Measurements from ENCODE around the gene GCH1. TPM values are rescaled to one million over a fixed set of nuclear protein-coding genes. Genes with fewer than 3 reads are reported as not detected.

Gene GCH1
- total RNA-seq, 2 experiments from 2014 or later = 18.4 to 20.4 TPM

GRCh38 chr14:54796961-54797360 is 105.7 kb downstream of the GCH1 start:
- ATAC-seq (ENCODE audit: poor library complexity) = no peak
- DNase-seq = no peak
- no peak for TF ChIP-seq CTCF (IDR thresholded peaks at IDR 0.05)
- H3K27ac Mint-ChIP-seq = no peak overlapping the region
- H3K4me1 Mint-ChIP-seq (ENCODE audit: low read depth) = no peaks in the 10 kb centered on the region
- Histone ChIP-seq H3K27me3 (ENCODE audit: control insufficient read depth in 1 of 2, insufficient read depth in 2 of 2, low read length in 2 of 2) (no peaks in the 10 kb centered on the region), H3K4me1 (ENCODE audit: insufficient read depth, low read length) (no peaks in the 10 kb centered on the region), H3K27ac (ENCODE audit: low read depth in 1 of 2, low read length in 2 of 2) (no peak overlapping the region), H3K9me3 (ENCODE audit: control insufficient read depth in 1 of 2, insufficient read depth in 1 of 2, low read length in 2 of 2) (peaks cover 4 to 6% of the 10 kb centered on the region in 2 experiments), H3K36me3 (ENCODE audit: insufficient read depth, low read length) (no peaks in the 10 kb centered on the region), H3K4me3 (ENCODE audit: low read length) (no peak overlapping the region)
- peaks cover 20% of the 10 kb centered on the region for H3K27me3 Mint-ChIP-seq
- no peaks in the 10 kb centered on the region for H3K36me3 Mint-ChIP-seq (ENCODE audit: low read depth)
- H3K4me3 Mint-ChIP-seq = no peak overlapping the region
- H3K9me3 Mint-ChIP-seq = no peaks in the 10 kb centered on the region
- ChIA-PET CTCF (interaction anchor here (1.5 kb wide), 1 partner anchor 9 kb away, joined by 5 read pairs; no protein-coding TSS in a partner anchor), POLR2A (no interaction called here)
- intact Hi-C loops (cut with DNase I, micrococcal nuclease) = no loop called here

GRCh38 chr14:54794796-54795195 is 107.8 kb downstream of the GCH1 start:
- intact Hi-C loops (cut with DNase I, micrococcal nuclease) = no loop called here
- Histone ChIP-seq H3K4me1 (ENCODE audit: insufficient read depth, low read length) (no peaks in the 10 kb centered on the region), H3K27ac (ENCODE audit: low read depth in 1 of 2, low read length in 2 of 2) (no peak overlapping the region), H3K27me3 (ENCODE audit: control insufficient read depth in 1 of 2, insufficient read depth in 2 of 2, low read length in 2 of 2) (no peaks in the 10 kb centered on the region), H3K36me3 (ENCODE audit: insufficient read depth, low read length) (no peaks in the 10 kb centered on the region), H3K4me3 (ENCODE audit: low read length) (no peak overlapping the region), H3K9me3 (ENCODE audit: control insufficient read depth in 1 of 2, insufficient read depth in 1 of 2, low read length in 2 of 2) (peaks cover 4 to 6% of the 10 kb centered on the region in 2 experiments)
- no peaks in the 10 kb centered on the region for H3K36me3 Mint-ChIP-seq (ENCODE audit: low read depth)
- no peak overlapping the region for H3K27ac Mint-ChIP-seq
- ATAC-seq (ENCODE audit: poor library complexity) = no peak
- ChIA-PET CTCF (interaction anchor here (2.5 kb wide), 1 partner anchor 21 kb away, joined by 7 read pairs; no protein-coding TSS in a partner anchor), POLR2A (no interaction called here)
- no peak for DNase-seq
- TF ChIP-seq CTCF (IDR thresholded peaks at IDR 0.05) = no peak
- no peaks in the 10 kb centered on the region for H3K4me1 Mint-ChIP-seq (ENCODE audit: low read depth)
- H3K9me3 Mint-ChIP-seq = no peaks in the 10 kb centered on the region
- peaks cover 11% of the 10 kb centered on the region for H3K27me3 Mint-ChIP-seq
- H3K4me3 Mint-ChIP-seq = no peak overlapping the region

- Histone ChIP-seq H3K4me1 (ENCODE audit: insufficient read depth, low read length) (no peaks in the 10 kb centered on the region), H3K9me3 (ENCODE audit: control insufficient read depth in 1 of 2, insufficient read depth in 1 of 2, low read length in 2 of 2) (peaks cover 4 to 6% of the 10 kb centered on the region in 2 experiments), H3K36me3 (ENCODE audit: insufficient read depth, low read length) (no peaks in the 10 kb centered on the region), H3K27ac (ENCODE audit: low read depth in 1 of 2, low read length in 2 of 2) (no peak overlapping the region), H3K27me3 (ENCODE audit: control insufficient read depth in 1 of 2, insufficient read depth in 2 of 2, low read length in 2 of 2) (no peaks in the 10 kb centered on the region), H3K4me3 (ENCODE audit: low read length) (no peak overlapping the region)
- ChIA-PET POLR2A (no interaction called here), CTCF (interaction anchor here (0.7 to 2.5 kb wide), 2 partner anchors 20 to 31 kb away, joined by 4 to 7 read pairs; no protein-coding TSS in a partner anchor)
- DNase-seq = no peak
- Mint-ChIP-seq H3K4me1 (ENCODE audit: low read depth) (no peaks in the 10 kb centered on the region), H3K36me3 (ENCODE audit: low read depth) (no peaks in the 10 kb centered on the region), H3K27ac (no peak overlapping the region), H3K27me3 (peaks cover 10% of the 10 kb centered on the region), H3K9me3 (no peaks in the 10 kb centered on the region), H3K4me3 (no peak overlapping the region)
- TF ChIP-seq CTCF (IDR thresholded peaks at IDR 0.05) = no peak
- no peak for ATAC-seq (ENCODE audit: poor library complexity)
- intact Hi-C loops (cut with DNase I, micrococcal nuclease) = no loop called here
Observed at GRCh38 chr14:54794159-54794558, 108.5 kb downstream of the GCH1 start.
